Bronchial epithelial cell (primary cell): ENCODE data around the gene ZNF396. TPM values are rescaled to one million over a fixed set of nuclear protein-coding genes. Genes with fewer than 3 reads are reported as not detected.

Source experiments
- DNase-seq: peaks from one replicate; pipeline ENCODE4 v3.0.0-alpha.2; 2010; ENCODE audit warnings: low read depth
- FAIRE-seq: peaks from 2 replicates; lab custom pipeline; 2011; peaks lifted over from hg19 to GRCh38; lab: Jason Lieb, UNC
- H3K27me3 ChIP-seq: 2 replicates; pipeline ENCODE4 v1.5.1; 2011; ENCODE audit warnings: low read length; ENCODE audit not compliant: control insufficient read depth, insufficient read depth
- H3K36me3 ChIP-seq: 2 replicates; pipeline ENCODE4 v1.5.1; 2011; ENCODE audit warnings: low read length; ENCODE audit not compliant: control insufficient read depth, insufficient read depth
- H3K4me3 ChIP-seq: 2 replicates; pipeline ENCODE4 v1.5.1; 2011; ENCODE audit warnings: mild to moderate bottlenecking, low read depth, low read length, control low read depth
- CTCF ChIP-seq: IDR thresholded peaks from 2 replicates; pipeline ENCODE4 v1.5.1; 2011; ENCODE audit warnings: mild to moderate bottlenecking, moderate library complexity, low read length, control low read depth, inconsistent platforms; ENCODE audit not compliant: insufficient read depth, severe bottlenecking
- total RNA-seq: library from RNA; depleted of rRNA; stranded (reverse); fragments of >200 nt; gene quantifications from 2 replicates; pipeline ENCODE4 v1.2.1, GENCODE V29; 2014

Gene ZNF396
- total RNA-seq, 1 donor from 2014 or later, result 0.79 TPM

- FAIRE-seq, result no peak
- no peaks in the 10 kb centered on the region for H3K27me3 ChIP-seq
- H3K36me3 ChIP-seq, result peaks cover 6% of the 10 kb centered on the region
These were observed 32.2 kb downstream of the ZNF396 start for GRCh38 chr18:35344736-35345459.

DNA sequence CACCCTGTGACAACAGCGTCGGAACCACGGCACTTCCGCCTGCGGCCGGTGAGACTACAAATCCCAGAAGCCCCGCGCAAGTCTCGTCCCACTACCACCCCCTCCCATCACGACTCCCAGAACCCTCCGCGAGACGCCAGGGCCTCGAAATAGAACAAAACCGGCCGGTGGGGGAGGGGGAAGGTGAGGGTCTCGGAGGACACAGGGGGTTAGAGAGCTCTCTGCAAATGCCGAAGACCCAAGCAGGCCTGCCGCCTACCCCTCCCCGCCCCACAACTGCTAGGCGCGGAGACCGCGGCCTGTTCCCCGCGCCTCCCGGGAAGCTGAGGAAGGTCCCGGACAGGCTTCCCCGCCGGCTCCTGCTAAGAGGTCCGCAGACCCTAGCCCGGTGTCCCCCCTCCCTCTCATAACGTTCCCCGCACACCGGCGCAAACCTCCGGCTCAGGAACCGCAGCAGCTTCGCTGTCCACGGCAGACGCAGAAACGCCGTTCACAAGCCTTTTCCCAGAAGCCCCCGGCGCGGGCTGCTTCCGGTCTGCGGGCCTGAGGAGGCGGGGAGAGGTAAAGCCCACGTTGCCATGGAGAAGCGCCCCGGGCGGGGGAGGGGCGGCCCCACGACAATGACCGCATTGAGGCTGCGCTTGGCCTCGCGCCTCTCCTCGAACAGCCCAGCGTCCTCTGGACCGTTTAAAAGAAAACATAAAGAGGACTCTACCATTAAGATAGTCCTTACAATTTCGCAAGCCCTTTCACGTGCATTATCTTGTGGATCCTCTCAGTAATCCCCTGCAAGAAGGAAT lies 33.0 kb downstream of the ZNF396 start, which contains the start of gene ZNF24:
Gene ZNF24 (minus strand): TSS at position 485 of the 800 bp plus-strand sequence. CDS start 3,770 bp downstream, outside the sequence.
- TF ChIP-seq CTCF, result no peak
- Histone ChIP-seq H3K36me3 (peaks cover 11% of the 10 kb centered on the region), H3K4me3 (peak within 1 kb of the TSS; percentile 84), H3K27me3 (no peaks in the 10 kb centered on the region)
- no peak for FAIRE-seq
- DNase-seq, result peak; percentile 73

More at GRCh38 chr18:35344736-35345459, 32.2 kb downstream of the ZNF396 start:
- H3K4me3 ChIP-seq, result peak overlapping the region; percentile 84
- no peak for DNase-seq
- TF ChIP-seq CTCF, result no peak

GRCh38 chr18:35343488-35343935 lies 33.6 kb downstream of the ZNF396 start:
- TF ChIP-seq CTCF, result no peak
- DNase-seq (no peak), FAIRE-seq (no peak)
- Histone ChIP-seq H3K27me3 (no peaks in the 10 kb centered on the region), H3K4me3 (peak overlapping the region; percentile 84), H3K36me3 (peaks cover 13% of the 10 kb centered on the region)

DNA sequence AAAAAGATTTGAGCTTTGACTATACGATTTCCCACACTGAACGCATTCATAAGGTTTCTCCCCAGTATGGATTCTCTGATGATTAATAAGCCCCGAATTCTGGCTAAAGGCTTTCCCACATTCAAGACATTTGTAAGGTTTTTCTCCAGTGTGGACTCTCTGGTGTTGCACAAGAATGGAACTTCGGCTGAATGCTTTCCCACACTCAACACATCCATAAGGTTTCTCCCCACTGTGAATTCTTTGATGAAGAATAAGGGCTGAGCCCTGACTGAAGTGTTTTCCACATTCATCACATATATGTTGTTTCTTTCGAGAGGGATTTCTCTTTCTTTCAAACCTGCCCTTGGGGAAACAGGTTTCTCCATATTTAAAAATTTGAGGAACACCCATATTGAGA lies 39.9 kb downstream of the ZNF396 start:
- FAIRE-seq, result no peak
- Histone ChIP-seq H3K27me3 (no peaks in the 10 kb centered on the region), H3K36me3 (peaks cover 23% of the 10 kb centered on the region), H3K4me3 (no peak overlapping the region)
- TF ChIP-seq CTCF, result no peak
- no peak for DNase-seq

GRCh38 chr18:35335866-35336265 lies 41.3 kb downstream of the ZNF396 start:
- Histone ChIP-seq H3K4me3 (no peak overlapping the region), H3K36me3 (peaks cover 21% of the 10 kb centered on the region), H3K27me3 (no peaks in the 10 kb centered on the region)
- DNase-seq, result no peak
- FAIRE-seq, result no peak
- TF ChIP-seq CTCF, result no peak
